ENCODE results near the gene SRR.

Gene SRR

GRCh38 chr17:2373179-2373578, 69.4 kb downstream of the SRR start:
- DNase-seq, result no peak

Measured in NCI-H446 treated with DMSO at 0.1 percent for 48 hours (cell line).